ENCODE results near the gene PEX11B.
"Not testable (repeated sequence)": the region's sequence is repeated elsewhere in the genome, so short reads cannot be mapped to it uniquely, and the experiment has no call there.

PEX11B gene

GRCh38 chr1:145936247-145936646, 17.7 kb upstream of the PEX11B start (continued):
- no peak for TF ChIP-seq ARNTL (CRISPR knock-in tag; IDR thresholded peaks at IDR 0.05; ENCODE audit: borderline replicate concordance, low read depth)

- ATAC-seq = no peak
- TF ChIP-seq ARNTL (CRISPR knock-in tag; IDR thresholded peaks at IDR 0.05; ENCODE audit: borderline replicate concordance, low read depth) = no peak
- no peak for TF ChIP-seq ZNF565 (CRISPR knock-in tag; conservative IDR thresholded peaks at IDR 0.05; ENCODE audit: low read depth)
- no peak for TF ChIP-seq GLIS3 (CRISPR knock-in tag; IDR thresholded peaks at IDR 0.05)
- TF ChIP-seq CREB5 (CRISPR knock-in tag; IDR thresholded peaks at IDR 0.05; ENCODE audit: low read depth) = no peak
- no peak for TF ChIP-seq OSR1 (CRISPR knock-in tag; IDR thresholded peaks at IDR 0.05)
- TF ChIP-seq ZFP3 (CRISPR knock-in tag; IDR thresholded peaks at IDR 0.05) = no peak
- TF ChIP-seq ZNF8 (CRISPR knock-in tag; IDR thresholded peaks at IDR 0.05) = no peak
- TF ChIP-seq ZFP30 (CRISPR knock-in tag; IDR thresholded peaks at IDR 0.05) = no peak
- no peak for TF ChIP-seq TSHZ2 (CRISPR knock-in tag; IDR thresholded peaks at IDR 0.05)
- TF ChIP-seq TOX (CRISPR knock-in tag; IDR thresholded peaks at IDR 0.05; ENCODE audit: borderline replicate concordance) = no peak
- no peak for TF ChIP-seq CSDC2 (CRISPR knock-in tag; IDR thresholded peaks at IDR 0.05)
- TF ChIP-seq PATZ1 (CRISPR knock-in tag; IDR thresholded peaks at IDR 0.05; ENCODE audit: borderline replicate concordance) = no peak
- no peak for TF ChIP-seq ISL1 (CRISPR knock-in tag; IDR thresholded peaks at IDR 0.05)
- no peak for TF ChIP-seq ZC3H10 (CRISPR knock-in tag; IDR thresholded peaks at IDR 0.05)
Measured at GRCh38 chr1:145935708-145936107, 17.2 kb upstream of the PEX11B start.

GRCh38 chr1:145932522-145933009, 14.0 kb upstream of the PEX11B start:
- ATAC-seq = not testable (repeated sequence)

- no peak for ATAC-seq
- TF ChIP-seq TSHZ2 (CRISPR knock-in tag; IDR thresholded peaks at IDR 0.05) (no peak), SNAI2 (CRISPR knock-in tag; IDR thresholded peaks at IDR 0.05) (no peak), ZFP30 (CRISPR knock-in tag; IDR thresholded peaks at IDR 0.05) (no peak), TOX (CRISPR knock-in tag; IDR thresholded peaks at IDR 0.05; ENCODE audit: borderline replicate concordance) (no peak), ISL1 (CRISPR knock-in tag; IDR thresholded peaks at IDR 0.05) (no peak), ZFP3 (CRISPR knock-in tag; IDR thresholded peaks at IDR 0.05) (no peak), ZNF565 (CRISPR knock-in tag; conservative IDR thresholded peaks at IDR 0.05; ENCODE audit: low read depth) (no peak), PPARA (CRISPR knock-in tag; IDR thresholded peaks at IDR 0.05; ENCODE audit: borderline replicate concordance) (no peak), PATZ1 (CRISPR knock-in tag; IDR thresholded peaks at IDR 0.05; ENCODE audit: borderline replicate concordance) (no peak), GLIS3 (CRISPR knock-in tag; IDR thresholded peaks at IDR 0.05) (no peak), BACH2 (CRISPR knock-in tag; IDR thresholded peaks at IDR 0.05; ENCODE audit: borderline replicate concordance) (no peak)
Measured at GRCh38 chr1:145927916-145928643, 9.6 kb upstream of the PEX11B start.

Data from SK-N-SH treated with all-trans-retinoic acid at 6 μM for 48 hours (cell line).